Natural killer cell (primary cell): ENCODE data around the gene CX3CL1. TPM values are rescaled to one million over a fixed set of nuclear protein-coding genes. Genes with fewer than 3 reads are reported as not detected.

Experiments used
- ATAC-seq, 3 donors: fragments of 150-1000 bp in 2 of 3; fragments of 200-7000 bp in 1 of 3; cut with Tn5 transposase; 1 replicate in 1 of 3; 2 replicates in 2 of 3; pipeline ENCODE4 v1.10.0; 2021; ENCODE audit warnings: mild to moderate bottlenecking in 2 of 3, moderate library complexity in 2 of 3
- DNase-seq, 2 donors: peaks; one replicate each; pipeline versions ENCODE4 v3.0.0 to v3.0.0-alpha.2; 2013 to 2021; ENCODE audit warnings: mixed read lengths in 1 of 2
- H3K27ac ChIP-seq: one replicate; pipeline ENCODE4 v1.5.1; 2013; ENCODE audit warnings: mild to moderate bottlenecking, low read length
- H3K27me3 ChIP-seq: one replicate; pipeline ENCODE4 v1.6.1; 2013; ENCODE audit warnings: low read length; ENCODE audit not compliant: control insufficient read depth, insufficient read depth
- H3K36me3 ChIP-seq: one replicate; pipeline ENCODE4 v1.6.1; 2013; ENCODE audit warnings: low read length; ENCODE audit not compliant: control insufficient read depth, insufficient read depth
- H3K4me1 ChIP-seq: one replicate; pipeline ENCODE4 v1.6.1; 2013; ENCODE audit warnings: low read length; ENCODE audit not compliant: control insufficient read depth, insufficient read depth
- H3K4me3 ChIP-seq: one replicate; pipeline ENCODE4 v1.5.1; 2013; ENCODE audit warnings: low read length
- H3K9me3 ChIP-seq: one replicate; pipeline ENCODE4 v1.6.1; 2013; ENCODE audit warnings: low read length; ENCODE audit not compliant: control insufficient read depth, insufficient read depth
- H3K27ac Mint-ChIP-seq, 2 donors: one replicate each; pipeline ENCODE4 v1.8.0; 2022; ENCODE audit warnings: mild to moderate bottlenecking in 2 of 2, mixed read lengths in 2 of 2, moderate library complexity in 1 of 2
- H3K27me3 Mint-ChIP-seq, 2 donors: one replicate each; pipeline ENCODE4 v1.8.0; 2022; ENCODE audit warnings: low read depth in 2 of 2, mixed read lengths in 2 of 2
- H3K36me3 Mint-ChIP-seq: one replicate; pipeline ENCODE4 v1.8.0; 2022; ENCODE audit warnings: mixed read lengths
- H3K4me1 Mint-ChIP-seq, 2 donors: one replicate each; pipeline ENCODE4 v1.8.0; 2022; ENCODE audit warnings: mixed read lengths in 2 of 2
- H3K4me3 Mint-ChIP-seq: one replicate; pipeline ENCODE4 v1.8.0; 2022; ENCODE audit warnings: mild to moderate bottlenecking, moderate library complexity, mixed read lengths
- H3K9me3 Mint-ChIP-seq, 2 donors: one replicate each; pipeline ENCODE4 v1.8.0; 2022; ENCODE audit warnings: mixed read lengths in 2 of 2
- CTCF ChIP-seq: fragments of 200-600 bp; IDR thresholded peaks from one replicate; pipeline ENCODE4 v1.8.0; 2022; ENCODE audit warnings: antibody characterized with exemption
- WGBS: methylation state at CpG from one replicate; pipeline ENCODE4 v1.1.7; 2013; ENCODE audit warnings: missing lambda C conversion rate; ENCODE audit not compliant: insufficient coverage; 5-methylcytosine and 5-hydroxymethylcytosine counted together
- intact Hi-C: fragments of 100-400 bp; cut with micrococcal nuclease; formaldehyde crosslinking; loops from one replicate; pipeline ENCODE4 v1.14.2; 2022
- total RNA-seq, 4 donors: library from RNA; stranded (reverse); fragments of 120-200 nt in 1 of 4; gene quantifications; one replicate each; pipeline versions ENCODE4 v1.2.3 to v1.2.4, GENCODE V29; 2013 to 2022

CX3CL1 gene
- total RNA-seq, 3 donors from 2014 or later (not counting 1 experiment from before 2014, with no cell fraction given) = not detected

- no peaks in the 10 kb centered on the region for H3K4me1 Mint-ChIP-seq
- 100% methylated on average over 2 of the region's 2 CpGs for WGBS
- H3K27ac Mint-ChIP-seq = no peak overlapping the region
- no peak overlapping the region for H3K4me3 Mint-ChIP-seq
- H3K27me3 Mint-ChIP-seq = no peaks in the 10 kb centered on the region
- ATAC-seq (no peak), DNase-seq (no peak)
- no peaks in the 10 kb centered on the region for H3K9me3 Mint-ChIP-seq
- peaks cover 78% of the 10 kb centered on the region for H3K36me3 ChIP-seq
- intact Hi-C loops = no loop called here
- H3K4me3 ChIP-seq = no peak overlapping the region
- no peaks in the 10 kb centered on the region for H3K9me3 ChIP-seq
- H3K27me3 ChIP-seq = no peaks in the 10 kb centered on the region
- no peak overlapping the region for H3K27ac ChIP-seq
- peaks cover 16% of the 10 kb centered on the region for H3K36me3 Mint-ChIP-seq
- no peaks in the 10 kb centered on the region for H3K4me1 ChIP-seq
- no peak for TF ChIP-seq CTCF
These were observed 60.2 kb downstream of the CX3CL1 start for GRCh38 chr16:57432505-57432904.

- Mint-ChIP-seq H3K9me3 (no peaks in the 10 kb centered on the region), H3K36me3 (peaks cover 13% of the 10 kb centered on the region), H3K27ac (no peak overlapping the region), H3K27me3 (no peaks in the 10 kb centered on the region), H3K4me3 (no peak overlapping the region), H3K4me1 (no peaks in the 10 kb centered on the region)
- Histone ChIP-seq H3K4me1 (no peaks in the 10 kb centered on the region), H3K4me3 (no peak overlapping the region), H3K9me3 (no peaks in the 10 kb centered on the region), H3K36me3 (peaks cover 75% of the 10 kb centered on the region), H3K27me3 (no peaks in the 10 kb centered on the region), H3K27ac (no peak overlapping the region)
- WGBS = 93% methylated on average over 3 of the region's 3 CpGs
- DNase-seq (peak in 1 of 2 donors; percentile 29), ATAC-seq (no peak)
- TF ChIP-seq CTCF = no peak
- intact Hi-C loops = no loop called here
These were observed 60.7 kb downstream of the CX3CL1 start for GRCh38 chr16:57432989-57433388.

- H3K27ac Mint-ChIP-seq = no peak overlapping the region
- Histone ChIP-seq H3K27me3 (no peaks in the 10 kb centered on the region), H3K36me3 (peaks cover 77% of the 10 kb centered on the region), H3K27ac (no peak overlapping the region), H3K4me3 (no peak overlapping the region), H3K4me1 (no peaks in the 10 kb centered on the region), H3K9me3 (peaks cover under 1% of the 10 kb centered on the region)
- intact Hi-C loops = no loop called here
- peaks cover 20% of the 10 kb centered on the region for H3K36me3 Mint-ChIP-seq
- DNase-seq (peak in 1 of 2 donors; percentile 55), ATAC-seq (no peak)
- no peaks in the 10 kb centered on the region for H3K4me1 Mint-ChIP-seq
- H3K27me3 Mint-ChIP-seq = no peaks in the 10 kb centered on the region
- whole genome bisulfite sequencing = 84% methylated on average over 2 of the region's 2 CpGs
- no peaks in the 10 kb centered on the region for H3K9me3 Mint-ChIP-seq
- TF ChIP-seq CTCF = no peak
- no peak overlapping the region for H3K4me3 Mint-ChIP-seq
These were observed 61.7 kb downstream of the CX3CL1 start for GRCh38 chr16:57434003-57434402.

Other genes starting within 250 kb of the CX3CL1 start
- 100 to 1,000 TPM; 129 to 148 (median 133) TPM for gene PSME3IP1, start 186.5 kb upstream of the CX3CL1 start, total RNA-seq
- 10 to 100 TPM; 22.6 to 26.6 (median 23.4) TPM for gene RSPRY1, start 186.2 kb upstream of the CX3CL1 start, total RNA-seq
- gene ARL2BP, start 127.2 kb upstream of the CX3CL1 start, total RNA-seq = 10 to 100 TPM; 36.5 to 44.4 (median 43.7) TPM
- gene PLLP, start 87.8 kb upstream of the CX3CL1 start, total RNA-seq = not detected
- gene CCL22, start 13.7 kb upstream of the CX3CL1 start, total RNA-seq = under 1 TPM in 1 of 3 donors, not detected in 2; 0.14 TPM
- not detected for gene CCL17, start 32.3 kb downstream of the CX3CL1 start, total RNA-seq
- gene CIAPIN1, start 74.9 kb downstream of the CX3CL1 start, total RNA-seq = 10 to 100 TPM; 41.1 to 48.8 (median 42.9) TPM
- 10 to 100 TPM; 16.9 to 30.2 (median 18.3) TPM for gene COQ9, start 75.0 kb downstream of the CX3CL1 start, total RNA-seq
- gene POLR2C, start 90.2 kb downstream of the CX3CL1 start, total RNA-seq = 10 to 100 TPM; 55.4 to 71.2 (median 66.7) TPM
- gene DOK4, start 114.0 kb downstream of the CX3CL1 start, total RNA-seq = 1 to 10 TPM in 2 of 3 donors, under 1 TPM in 1; 0.75 to 2.5 (median 1.5) TPM
- 10 to 100 TPM; 15.5 to 24.4 (median 17.1) TPM for gene CCDC102A, start 164.1 kb downstream of the CX3CL1 start, total RNA-seq
- gene ADGRG5, start 170.2 kb downstream of the CX3CL1 start, total RNA-seq = 100 to 1,000 TPM in 1 of 3 donors, 10 to 100 TPM in 2; 83.2 to 118 (median 94.5) TPM